Smooth muscle cell (in vitro differentiated cells): ENCODE results near the gene FAM53A. TPM values are rescaled to one million over a fixed set of nuclear protein-coding genes. Genes with fewer than 3 reads are reported as not detected.

Experiments used
- DNase-seq: peaks from one replicate; lab custom pipeline; 2025; ENCODE audit not compliant: unreplicated experiment; lab: John Stamatoyannopoulos, UW
- H2AFZ ChIP-seq: fragments of 200-600 bp; sonication (generic); 2 replicates; pipeline ENCODE4 v1.6.0; 2016; ENCODE audit warnings: antibody characterized with exemption, low read depth, mild to moderate bottlenecking
- H3F3A ChIP-seq: fragments of 200-600 bp; sonication (generic); 2 replicates; pipeline ENCODE4 v1.6.0; 2017; ENCODE audit warnings: antibody characterized with exemption, low read depth
- H3K27ac ChIP-seq: fragments of 200-600 bp; sonication (generic); 2 replicates; pipeline ENCODE4 v1.5.1; 2016; ENCODE audit warnings: low read depth, mild to moderate bottlenecking
- H3K27me3 ChIP-seq: fragments of 200-600 bp; sonication (generic); 2 replicates; pipeline ENCODE4 v1.6.1; 2016; ENCODE audit warnings: low read depth, mild to moderate bottlenecking
- H3K36me3 ChIP-seq: fragments of 200-600 bp; sonication (generic); 2 replicates; pipeline ENCODE4 v1.5.1; 2016; ENCODE audit warnings: low read depth
- H3K4me1 ChIP-seq: fragments of 200-600 bp; sonication (generic); 2 replicates; pipeline ENCODE4 v1.5.1; 2016; ENCODE audit warnings: low read depth
- H3K4me2 ChIP-seq: fragments of 200-600 bp; sonication (generic); 2 replicates; pipeline ENCODE4 v1.6.0; 2016; ENCODE audit warnings: mild to moderate bottlenecking
- H3K4me3 ChIP-seq: fragments of 200-600 bp; sonication (generic); 2 replicates; pipeline ENCODE4 v1.5.1; 2016; ENCODE audit warnings: mild to moderate bottlenecking
- H3K79me2 ChIP-seq: fragments of 200-600 bp; sonication (generic); 2 replicates; pipeline ENCODE4 v1.6.0; 2016; ENCODE audit warnings: low read depth, mild to moderate bottlenecking
- H3K9ac ChIP-seq: fragments of 200-600 bp; sonication (generic); 2 replicates; pipeline ENCODE4 v1.6.0; 2016; ENCODE audit warnings: low read depth
- H3K9me3 ChIP-seq: fragments of 200-600 bp; sonication (generic); replicated peaks from 2 replicates; pipeline ENCODE4 v1.5.1; 2016; ENCODE audit warnings: low read depth
- H4K20me1 ChIP-seq: fragments of 200-600 bp; sonication (generic); 2 replicates; pipeline ENCODE4 v1.6.0; 2016; ENCODE audit warnings: low read depth
- WGBS: methylation state at CpG from one replicate; pipeline ENCODE4 v1.1.7; 2016; ENCODE audit warnings: low lambda C conversion rate; 5-methylcytosine and 5-hydroxymethylcytosine counted together
- polyA plus RNA-seq: library from polyadenylated mRNA; unstranded; fragments of >200 nt; fragmentation: Nextera tagmentation; extraction: Ambion mirVana; gene quantifications from 2 replicates; pipeline ENCODE4 v1.2.1, GENCODE V29; 2016
- total RNA-seq: library from RNA; depleted of rRNA; stranded (reverse); fragments of >200 nt; gene quantifications from 2 replicates; pipeline ENCODE4 v1.2.3, GENCODE V29; 2014
- TF ChIP-seq, protein P1 (sequence below): fragments of 200-600 bp; sonication (generic); IDR thresholded peaks from 2 replicates; pipeline ENCODE4 v1.5.1; 2017; ENCODE audit warnings: borderline replicate concordance, mild to moderate bottlenecking, antibody characterized with exemption; ENCODE audit not compliant: insufficient read depth, poor library complexity, severe bottlenecking

The FAM53A gene
- total and polyA plus RNA-seq, 2 experiments from 2014 or later, result 0.70 TPM; not detected in 1

DNA sequence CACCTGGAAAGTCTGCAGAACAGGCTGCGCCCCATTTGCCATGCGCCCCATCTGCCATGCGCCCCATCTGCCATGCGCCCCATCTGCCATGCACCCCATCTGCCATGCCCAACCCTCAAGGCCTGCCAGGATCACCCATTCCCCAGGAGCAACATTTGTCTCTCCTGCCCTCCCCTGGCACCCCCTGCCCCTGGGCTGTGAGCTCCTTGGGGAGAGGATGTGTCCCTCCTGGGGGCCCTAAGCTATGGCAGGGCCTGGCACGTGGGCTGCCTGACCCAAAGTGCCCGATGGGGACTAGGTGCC, 82.6 kb downstream of the FAM53A start:
- H4K20me1 ChIP-seq, result no peaks in the 10 kb centered on the region
- H3K79me2 ChIP-seq, result no peaks in the 10 kb centered on the region
- H3K4me3 ChIP-seq, result no peak overlapping the region
- no peaks in the 10 kb centered on the region for H3K36me3 ChIP-seq
- H3K27ac ChIP-seq, result no peak overlapping the region
- TF ChIP-seq, protein P1, sequence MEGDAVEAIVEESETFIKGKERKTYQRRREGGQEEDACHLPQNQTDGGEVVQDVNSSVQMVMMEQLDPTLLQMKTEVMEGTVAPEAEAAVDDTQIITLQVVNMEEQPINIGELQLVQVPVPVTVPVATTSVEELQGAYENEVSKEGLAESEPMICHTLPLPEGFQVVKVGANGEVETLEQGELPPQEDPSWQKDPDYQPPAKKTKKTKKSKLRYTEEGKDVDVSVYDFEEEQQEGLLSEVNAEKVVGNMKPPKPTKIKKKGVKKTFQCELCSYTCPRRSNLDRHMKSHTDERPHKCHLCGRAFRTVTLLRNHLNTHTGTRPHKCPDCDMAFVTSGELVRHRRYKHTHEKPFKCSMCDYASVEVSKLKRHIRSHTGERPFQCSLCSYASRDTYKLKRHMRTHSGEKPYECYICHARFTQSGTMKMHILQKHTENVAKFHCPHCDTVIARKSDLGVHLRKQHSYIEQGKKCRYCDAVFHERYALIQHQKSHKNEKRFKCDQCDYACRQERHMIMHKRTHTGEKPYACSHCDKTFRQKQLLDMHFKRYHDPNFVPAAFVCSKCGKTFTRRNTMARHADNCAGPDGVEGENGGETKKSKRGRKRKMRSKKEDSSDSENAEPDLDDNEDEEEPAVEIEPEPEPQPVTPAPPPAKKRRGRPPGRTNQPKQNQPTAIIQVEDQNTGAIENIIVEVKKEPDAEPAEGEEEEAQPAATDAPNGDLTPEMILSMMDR, result no peak
- no peak overlapping the region for H3K9ac ChIP-seq
- H2AFZ ChIP-seq, result no peak overlapping the region
- WGBS, result 97% methylated on average over 4 of the region's 6 CpGs
- DNase-seq, result no peak
- no peaks in the 10 kb centered on the region for H3F3A ChIP-seq
- H3K9me3 ChIP-seq, result no peaks in the 10 kb centered on the region
- H3K27me3 ChIP-seq, result no peaks in the 10 kb centered on the region
- H3K4me2 ChIP-seq, result no peak overlapping the region
- no peaks in the 10 kb centered on the region for H3K4me1 ChIP-seq

DNA sequence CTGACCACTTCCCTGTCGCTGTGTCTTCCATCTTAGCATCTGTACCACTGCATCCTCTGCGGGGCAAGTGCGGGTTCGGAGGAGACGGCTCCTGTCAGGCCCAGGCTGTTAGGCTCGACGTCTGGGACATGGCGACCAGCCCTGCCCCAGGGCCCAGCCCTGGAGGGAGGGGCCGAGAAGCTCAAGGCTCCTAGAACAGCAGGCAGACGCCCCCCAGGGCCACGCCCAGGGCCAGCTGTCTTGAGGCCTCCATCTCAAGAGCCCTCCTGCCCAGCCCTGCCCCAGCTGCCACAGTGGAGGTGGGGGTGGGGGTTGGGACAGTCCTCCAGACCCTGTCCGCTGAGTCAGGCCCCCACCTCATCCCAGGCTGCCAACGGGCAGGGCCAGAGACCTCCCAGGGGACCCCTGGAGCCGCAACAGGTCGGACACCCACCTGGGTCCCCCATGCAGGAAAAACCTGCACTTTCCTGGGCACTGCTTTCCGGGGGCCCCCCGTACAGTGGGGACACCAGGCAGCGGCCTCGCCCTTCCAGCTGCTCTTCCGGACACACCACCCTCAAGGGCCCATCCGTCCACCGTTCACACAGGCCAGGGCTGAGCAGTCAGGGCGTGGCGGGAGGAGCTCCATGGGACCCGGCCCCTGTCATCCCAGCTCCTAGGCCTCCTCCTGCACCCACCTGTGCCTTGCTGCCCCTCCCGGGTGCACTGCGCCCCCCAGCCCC, 83.1 kb downstream of the FAM53A start:
- Histone ChIP-seq H4K20me1 (no peaks in the 10 kb centered on the region), H3K9me3 (no peaks in the 10 kb centered on the region), H2AFZ (no peak overlapping the region), H3K4me2 (no peak overlapping the region), H3K27me3 (no peaks in the 10 kb centered on the region), H3F3A (no peaks in the 10 kb centered on the region), H3K4me1 (no peaks in the 10 kb centered on the region), H3K4me3 (no peak overlapping the region), H3K27ac (no peak overlapping the region), H3K79me2 (no peaks in the 10 kb centered on the region), H3K36me3 (no peaks in the 10 kb centered on the region), H3K9ac (no peak overlapping the region)
- DNase-seq, result no peak
- TF ChIP-seq, protein P1, result no peak
- WGBS, result 95% methylated on average over 21 of the region's 27 CpGs

DNA sequence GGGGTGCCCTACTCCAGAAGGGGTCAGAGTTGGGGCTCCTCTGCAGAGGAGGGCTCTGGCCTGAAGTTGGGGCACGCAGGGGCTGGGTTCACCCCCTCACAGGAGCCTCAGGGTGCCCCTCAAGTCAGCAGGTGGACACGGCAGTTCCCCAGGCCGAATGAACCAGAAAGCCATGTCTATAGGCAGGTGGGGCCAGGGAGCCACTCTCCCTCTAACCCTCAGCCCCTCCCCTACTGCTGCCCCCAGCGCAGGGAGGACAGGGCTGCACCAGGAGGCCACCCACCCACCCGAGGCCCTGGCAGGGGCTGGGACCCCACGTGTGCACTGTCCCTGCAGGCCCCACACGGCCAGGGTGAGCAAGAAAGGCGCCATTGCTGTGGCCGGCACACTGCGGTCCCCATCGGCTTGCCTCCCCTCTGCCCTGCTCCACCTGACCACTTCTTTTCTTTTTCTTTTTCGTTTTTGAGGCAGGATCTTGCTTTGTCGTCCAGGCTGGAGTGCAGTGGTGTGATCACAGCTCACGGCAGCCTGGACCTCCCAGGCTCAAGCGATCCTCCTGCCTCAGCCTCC, 83.8 kb downstream of the FAM53A start:
- H3K4me3 ChIP-seq, result no peak overlapping the region
- no peak for DNase-seq
- H3K9me3 ChIP-seq, result no peaks in the 10 kb centered on the region
- no peak overlapping the region for H2AFZ ChIP-seq
- H3K36me3 ChIP-seq, result no peaks in the 10 kb centered on the region
- H3K9ac ChIP-seq, result no peak overlapping the region
- no peaks in the 10 kb centered on the region for H3K79me2 ChIP-seq
- WGBS, result 80% methylated on average over 15 of the region's 15 CpGs
- no peaks in the 10 kb centered on the region for H3K27me3 ChIP-seq
- H3K4me1 ChIP-seq, result no peaks in the 10 kb centered on the region
- no peaks in the 10 kb centered on the region for H3F3A ChIP-seq
- no peak overlapping the region for H3K4me2 ChIP-seq
- TF ChIP-seq, protein P1, result no peak
- no peaks in the 10 kb centered on the region for H4K20me1 ChIP-seq
- H3K27ac ChIP-seq, result no peak overlapping the region
